Right renal pelvis (tissue), 4 donors: ENCODE measurements around the gene ADORA3. TPM values are rescaled to one million over a fixed set of nuclear protein-coding genes. Genes with fewer than 3 reads are reported as not detected.

Source experiments
- DNase-seq, 4 donors: peaks; one replicate each; pipeline ENCODE4 v3.0.0-alpha.2; 2013; ENCODE audit warnings: low read depth in 4 of 4, low spot score in 3 of 4, missing footprints in 1 of 4
- polyA plus RNA-seq, 4 donors: library from polyadenylated mRNA; unstranded; fragments of 120-200 nt; gene quantifications; one replicate each; pipeline ENCODE4 v1.2.1, GENCODE V29; 2013; ENCODE audit not compliant: insufficient read length in 4 of 4

ADORA3 gene
- polyA plus RNA-seq, 4 donors = 0.50 to 0.83 (median 0.61) TPM

GRCh38 chr1:111450185-111450584 is 53.2 kb downstream of the ADORA3 start:
- DNase-seq = no peak

- no peak for DNase-seq
These were observed 53.8 kb downstream of the ADORA3 start for GRCh38 chr1:111449703-111450017.

Other genes with a start within 250 kb of the ADORA3 start
- not detected for gene CHIA, start 212.8 kb downstream of the ADORA3 start, polyA plus RNA-seq
- gene OVGP1, start 75.9 kb downstream of the ADORA3 start, polyA plus RNA-seq = 1 to 10 TPM; 3.0 to 5.4 (median 3.8) TPM
- gene WDR77, start 54.4 kb downstream of the ADORA3 start, polyA plus RNA-seq = 10 to 100 TPM; 40.3 to 43.2 (median 41.0) TPM
- 100 to 1,000 TPM; 381 to 438 (median 392) TPM for gene ATP5PB, start 54.2 kb downstream of the ADORA3 start, polyA plus RNA-seq
- 1 to 10 TPM; 3.4 to 4.8 (median 3.8) TPM for gene C1orf162, start 29.6 kb downstream of the ADORA3 start, polyA plus RNA-seq
- 1 to 10 TPM; 1.0 to 1.8 (median 1.1) TPM for gene TMIGD3, start within 50 bp of the ADORA3 start, polyA plus RNA-seq
- 10 to 100 TPM; 73.9 to 92.6 (median 86.1) TPM for gene RAP1A, start 116.2 kb upstream of the ADORA3 start, polyA plus RNA-seq
- 1 to 10 TPM; 1.8 to 4.6 (median 3.0) TPM for gene INKA2, start 235.8 kb upstream of the ADORA3 start, polyA plus RNA-seq